GM12878 (cell line): ENCODE data around the gene GPC2.

ENCODE experiments used
- CTCF ChIP-seq, 3 experiments: IDR thresholded peaks in 2 of 3; conservative IDR thresholded peaks in 1 of 3; 2 replicates each; pipeline ENCODE4 v1.5.1; 2011; ENCODE audit warnings: low read depth in 3 of 3, low read length in 3 of 3, mild to moderate bottlenecking in 3 of 3, control low read depth in 2 of 3, moderate library complexity in 2 of 3, inconsistent platforms in 1 of 3, mixed read lengths in 1 of 3; ENCODE audit not compliant: control insufficient read depth in 2 of 3, insufficient read depth in 1 of 3; ENCODE audit errors: extremely low read depth in 1 of 3
- HCFC1 ChIP-seq: fragments of 150-350 bp; IDR thresholded peaks from 2 replicates; pipeline ENCODE4 v1.6.1; 2014; ENCODE audit warnings: low read length
- KDM1A ChIP-seq: fragments of 200-600 bp; sonication (generic); IDR thresholded peaks from 2 replicates; pipeline ENCODE4 v1.6.1; 2016; ENCODE audit warnings: borderline replicate concordance
- NFYB ChIP-seq: IDR thresholded peaks from 2 replicates; pipeline ENCODE4 v1.6.1; 2011; ENCODE audit warnings: low read depth, mild to moderate bottlenecking, low read length, improper control_type of control experiment, moderate library complexity; ENCODE audit not compliant: insufficient read depth
- NR2C1 ChIP-seq: fragments of 450-650 bp; IDR thresholded peaks from 2 replicates; pipeline ENCODE4 v1.6.1; 2017; ENCODE audit warnings: antibody characterized with exemption, mild to moderate bottlenecking, moderate library complexity
- POLR2A ChIP-seq: IDR thresholded peaks from 2 replicates; pipeline ENCODE4 v1.6.1; 2011; ENCODE audit warnings: low read depth, mild to moderate bottlenecking, low read length
- POLR2AphosphoS5 ChIP-seq: IDR thresholded peaks from 2 replicates; pipeline ENCODE4 v1.6.1; 2011; ENCODE audit warnings: mild to moderate bottlenecking, low read length, inconsistent platforms
- REST ChIP-seq: IDR thresholded peaks from 2 replicates; pipeline ENCODE4 v1.6.1; 2012; ENCODE audit warnings: mild to moderate bottlenecking, low read depth, low read length
- TAF1 ChIP-seq: IDR thresholded peaks from 2 replicates; pipeline ENCODE4 v1.6.1; 2011; ENCODE audit warnings: mild to moderate bottlenecking, low read depth, low read length, borderline replicate concordance
- USF2 ChIP-seq: IDR thresholded peaks from 2 replicates; pipeline ENCODE4 v1.6.1; 2011; ENCODE audit warnings: low read depth, low read length, improper control_type of control experiment, borderline replicate concordance
- ZNF274 ChIP-seq: IDR thresholded peaks from one replicate; pipeline ENCODE4 v1.8.0; 2011; ENCODE audit not compliant: insufficient read length, insufficient read depth

DNA sequence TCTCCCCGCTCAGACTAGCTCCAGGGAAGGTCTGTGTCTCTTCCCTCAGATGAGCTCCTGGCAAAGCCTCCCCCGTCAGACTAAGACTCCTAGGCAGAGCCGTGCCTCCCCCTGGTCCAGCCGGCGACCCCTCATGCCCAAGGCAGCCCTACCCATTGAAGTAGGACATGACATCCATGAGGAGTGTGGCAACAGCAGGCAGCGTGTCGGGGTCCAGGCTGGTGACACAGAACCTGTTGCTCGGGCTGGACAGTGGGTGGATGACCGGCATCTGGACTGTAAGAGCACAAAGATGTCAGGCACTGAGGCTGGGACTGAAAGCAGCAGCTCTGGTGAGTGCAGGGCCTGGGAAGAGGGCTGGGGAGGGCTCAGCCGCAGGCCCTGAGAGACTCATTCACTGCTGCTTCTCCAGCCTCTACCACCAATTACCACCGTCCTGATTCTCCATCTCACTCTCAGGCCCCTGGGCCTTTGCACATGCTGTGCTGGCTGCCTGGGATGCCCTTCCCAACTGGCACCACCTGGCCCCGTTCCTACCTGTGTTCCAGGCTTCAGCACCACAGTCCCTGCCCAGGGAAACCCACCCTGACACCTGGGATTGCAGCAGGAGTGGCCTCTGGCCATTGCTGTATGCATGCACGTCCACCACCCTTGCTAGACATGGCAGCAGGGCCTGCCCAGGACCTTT, 45.4 kb upstream of the GPC2 start:
- peak; percentile 43; the same call in 1 of the 2 replicates for TF ChIP-seq POLR2A
- no peak for TF ChIP-seq TAF1
- TF ChIP-seq CTCF (IDR thresholded peaks at IDR 0.05 in 2 of 3, conservative IDR thresholded peaks at IDR 0.05 in 1 of 3; ENCODE audit: control insufficient read depth in 2 of 3, extremely low read depth in 1 of 3, insufficient read depth in 1 of 3, low read depth in 3 of 3, low read length in 3 of 3), result no peak
- TF ChIP-seq NR2C1, result no peak
- no peak for TF ChIP-seq ZNF274
- TF ChIP-seq USF2, result no peak
- no peak for TF ChIP-seq HCFC1
- 0 out of 2 replicates have a peak, but pooled peaks have one; percentile 23 for TF ChIP-seq POLR2AphosphoS5
- no peak for TF ChIP-seq KDM1A
- TF ChIP-seq NFYB, result no peak
- TF ChIP-seq REST, result no peak
